T-helper 2 cell treated with Interferon-gamma antibody and Interleukin-4, amounts not matched to agents 5 μg/mL and 100 μg/mL, for 36 hours (primary cell): Measurements from ENCODE around the gene TSSK3.
A peak's percentile ranks its signal among the peaks of the same experiment; 100 is the strongest.

Experiments used
- DNase-seq: peaks from one replicate; pipeline ENCODE4 v3.0.0; 2021; ENCODE audit warnings: low spot score
- H3K27ac Mint-ChIP-seq: one replicate; pipeline ENCODE4 v1.8.0; 2021; ENCODE audit warnings: mild to moderate bottlenecking, mixed read lengths
- H3K27me3 Mint-ChIP-seq: one replicate; pipeline ENCODE4 v1.8.0; 2021; ENCODE audit warnings: low read depth, mixed read lengths
- H3K36me3 Mint-ChIP-seq: one replicate; pipeline ENCODE4 v1.8.0; 2021; ENCODE audit warnings: low read depth, mixed read lengths
- H3K4me1 Mint-ChIP-seq: one replicate; pipeline ENCODE4 v1.8.0; 2021; ENCODE audit warnings: low read depth, mixed read lengths
- H3K4me3 Mint-ChIP-seq: one replicate; pipeline ENCODE4 v1.8.0; 2022; ENCODE audit warnings: mild to moderate bottlenecking, moderate library complexity, mixed read lengths
- H3K9me3 Mint-ChIP-seq: one replicate; pipeline ENCODE4 v1.8.0; 2021; ENCODE audit warnings: mixed read lengths

TSSK3 gene, protein sequence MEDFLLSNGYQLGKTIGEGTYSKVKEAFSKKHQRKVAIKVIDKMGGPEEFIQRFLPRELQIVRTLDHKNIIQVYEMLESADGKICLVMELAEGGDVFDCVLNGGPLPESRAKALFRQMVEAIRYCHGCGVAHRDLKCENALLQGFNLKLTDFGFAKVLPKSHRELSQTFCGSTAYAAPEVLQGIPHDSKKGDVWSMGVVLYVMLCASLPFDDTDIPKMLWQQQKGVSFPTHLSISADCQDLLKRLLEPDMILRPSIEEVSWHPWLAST

DNA sequence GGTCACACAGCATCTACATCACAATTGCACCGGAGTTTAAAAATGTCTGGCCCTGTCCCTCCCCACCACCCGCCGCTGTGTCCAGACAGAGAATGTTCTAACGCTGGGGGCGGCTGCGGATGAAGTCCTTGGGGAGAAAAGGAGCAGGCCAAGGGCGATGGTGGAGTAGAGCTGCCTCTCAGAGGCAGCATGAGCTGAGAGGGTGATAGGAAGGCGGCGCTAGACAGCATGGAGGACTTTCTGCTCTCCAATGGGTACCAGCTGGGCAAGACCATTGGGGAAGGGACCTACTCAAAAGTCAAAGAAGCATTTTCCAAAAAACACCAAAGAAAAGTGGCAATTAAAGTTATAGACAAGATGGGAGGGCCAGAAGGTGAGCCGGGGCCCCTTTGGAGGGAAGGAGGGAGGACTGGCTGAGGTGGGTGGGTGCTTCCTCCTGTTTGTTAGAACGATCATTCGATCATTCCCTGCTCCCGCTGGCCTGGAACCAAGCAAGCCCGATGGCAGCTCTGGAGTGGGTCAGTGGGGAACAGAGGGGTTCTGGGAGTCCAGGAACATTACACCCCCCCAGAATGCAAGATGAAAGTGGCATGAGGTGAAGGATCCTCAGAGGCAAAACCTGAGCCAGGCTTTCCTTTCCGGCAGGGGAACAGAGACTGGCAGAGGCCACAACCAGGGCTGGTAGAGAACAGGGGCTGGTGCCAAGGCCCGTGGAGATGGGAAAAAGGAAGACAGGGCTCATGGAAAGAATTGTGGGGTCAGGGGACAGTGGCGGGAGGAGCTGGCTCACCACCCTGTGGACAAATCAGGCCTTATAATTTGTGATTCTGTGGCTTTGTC, at the start of gene TSSK3, which contains the start of gene FAM229A:
TSS of gene TSSK3 (plus strand) at position 66 of the 840 bp plus-strand sequence. CDS start at position 229, 163 bp downstream.
TSS of gene FAM229A (minus strand) at position 12 of the 840 bp plus-strand sequence. CDS start 394 bp downstream, outside the sequence.
- H3K4me3 Mint-ChIP-seq, result peak within 1 kb of the TSS; percentile 1
- H3K36me3 Mint-ChIP-seq, result peaks cover 23% of the 10 kb centered on the region
- no peak for DNase-seq
- H3K9me3 Mint-ChIP-seq, result no peaks in the 10 kb centered on the region
- peaks cover 16% of the 10 kb centered on the region for H3K4me1 Mint-ChIP-seq
- H3K27ac Mint-ChIP-seq, result no peak within 1 kb of the TSS
- H3K27me3 Mint-ChIP-seq, result peaks cover 9% of the 10 kb centered on the region

DNA sequence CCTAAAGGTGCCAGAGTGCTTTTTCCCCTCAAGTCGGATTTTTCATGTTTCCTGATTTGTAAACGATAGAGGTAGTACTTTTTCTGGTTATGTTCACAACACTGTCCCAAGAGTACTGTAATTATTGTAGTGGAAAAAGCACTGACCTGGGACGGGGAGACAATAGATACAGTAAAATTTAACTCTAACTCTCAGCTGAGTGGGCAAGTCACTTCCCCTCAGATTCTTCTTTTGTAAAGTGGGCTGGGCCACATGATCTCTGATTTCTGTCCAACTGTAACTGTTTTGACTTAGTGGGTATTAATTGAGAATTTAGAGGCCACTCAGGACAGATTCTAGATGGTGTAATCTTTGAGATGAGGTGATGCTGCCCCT, 45.4 kb upstream of the TSSK3 start:
- Mint-ChIP-seq H3K4me1 (peaks cover 22% of the 10 kb centered on the region), H3K4me3 (no peak overlapping the region), H3K9me3 (no peaks in the 10 kb centered on the region), H3K27ac (no peak overlapping the region), H3K27me3 (no peaks in the 10 kb centered on the region), H3K36me3 (peaks cover 36% of the 10 kb centered on the region)
- DNase-seq, result no peak

DNA sequence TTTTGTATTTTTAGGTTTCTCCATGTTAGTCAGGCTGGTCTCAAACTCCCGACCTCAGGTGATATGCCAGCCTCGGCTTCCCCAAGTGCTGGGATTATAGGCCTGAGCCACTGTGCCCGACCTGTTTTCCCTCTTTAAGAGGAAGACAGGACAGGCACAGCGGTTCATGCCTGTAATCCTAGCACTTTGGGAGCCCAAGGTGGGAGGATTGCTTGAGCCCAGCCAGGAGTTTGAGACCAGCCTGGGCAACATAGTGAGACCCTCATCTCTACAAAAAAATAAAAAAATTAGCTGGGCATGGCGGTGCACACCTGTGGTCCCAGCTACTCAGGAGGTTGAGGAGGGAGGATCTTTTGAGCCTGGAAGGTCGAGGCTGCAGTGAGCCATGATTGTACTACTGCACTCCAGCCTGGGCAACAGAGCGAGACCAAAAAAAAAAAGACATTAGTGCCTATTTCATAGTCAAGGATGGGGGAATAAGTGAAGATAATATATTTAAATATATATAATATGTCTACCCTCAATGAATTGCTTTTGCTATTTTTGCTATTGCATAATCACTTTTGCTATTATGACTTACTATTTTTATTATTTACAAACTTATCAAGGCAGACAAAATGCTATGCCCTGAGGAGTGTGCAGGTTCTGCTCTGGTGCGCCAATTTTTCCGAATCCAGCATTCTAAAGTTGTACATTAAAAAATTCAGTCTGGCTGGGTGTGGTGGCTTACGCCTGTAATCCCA, 44.0 kb upstream of the TSSK3 start:
- Mint-ChIP-seq H3K9me3 (no peaks in the 10 kb centered on the region), H3K4me1 (peaks cover 31% of the 10 kb centered on the region), H3K27me3 (no peaks in the 10 kb centered on the region), H3K36me3 (peaks cover 37% of the 10 kb centered on the region), H3K4me3 (no peak overlapping the region), H3K27ac (no peak overlapping the region)
- no peak for DNase-seq

DNA sequence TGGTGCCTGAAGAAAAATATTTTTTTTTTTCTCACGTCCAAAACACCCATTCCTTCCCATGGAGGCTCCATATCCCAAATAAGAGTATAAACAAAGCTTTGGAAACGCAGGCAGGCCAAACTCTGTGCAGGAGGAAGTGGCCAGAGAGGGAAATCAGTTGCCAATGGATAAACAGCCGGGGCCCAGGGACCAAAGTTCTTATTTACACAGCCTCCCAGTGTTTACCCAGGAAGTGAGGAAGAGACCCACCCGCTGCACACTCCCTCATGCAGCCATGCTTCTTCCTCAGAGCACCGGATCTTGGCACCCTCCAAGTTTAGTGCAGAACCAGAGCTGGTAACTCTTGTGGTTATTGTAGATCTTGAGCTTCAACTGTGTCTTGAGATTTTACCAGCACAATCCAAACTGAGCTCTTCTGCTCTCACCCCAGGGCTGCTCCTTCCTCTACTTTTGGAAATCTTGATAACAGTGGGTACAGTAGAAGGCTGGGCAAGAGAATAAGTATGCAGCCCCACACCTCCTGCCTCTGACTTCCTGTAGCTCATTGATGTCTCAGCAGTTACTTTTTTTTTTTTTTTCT, 40.5 kb upstream of the TSSK3 start:
- Mint-ChIP-seq H3K36me3 (peaks cover 43% of the 10 kb centered on the region), H3K27me3 (no peaks in the 10 kb centered on the region), H3K4me1 (peaks cover 35% of the 10 kb centered on the region), H3K27ac (peak overlapping the region; percentile 91), H3K4me3 (peak overlapping the region; percentile 75), H3K9me3 (no peaks in the 10 kb centered on the region)
- no peak for DNase-seq

DNA sequence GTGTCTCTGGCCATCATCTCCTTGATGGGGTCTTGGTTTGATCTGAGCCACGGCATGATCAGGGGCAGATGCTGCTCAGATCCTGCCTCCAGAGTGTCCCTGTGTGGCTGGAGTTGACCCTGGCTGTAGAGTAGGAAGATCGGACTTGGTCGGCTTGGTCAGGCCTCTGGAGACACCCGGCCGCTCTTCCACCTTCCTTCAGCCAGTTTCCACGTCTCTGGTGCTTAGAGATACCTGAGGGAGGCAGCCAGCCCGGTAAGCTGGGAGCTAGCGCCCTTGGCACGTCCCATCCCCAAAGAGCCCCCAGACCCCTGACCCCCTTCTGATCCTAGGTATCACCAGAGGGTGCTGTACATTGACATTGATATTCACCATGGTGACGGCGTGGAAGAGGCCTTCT, 35.1 kb upstream of the TSSK3 start:
- H3K27ac Mint-ChIP-seq, result no peak overlapping the region
- no peak for DNase-seq
- no peak overlapping the region for H3K4me3 Mint-ChIP-seq
- H3K36me3 Mint-ChIP-seq, result peaks cover 59% of the 10 kb centered on the region
- H3K9me3 Mint-ChIP-seq, result no peaks in the 10 kb centered on the region
- no peaks in the 10 kb centered on the region for H3K27me3 Mint-ChIP-seq
- H3K4me1 Mint-ChIP-seq, result peaks cover 22% of the 10 kb centered on the region

DNA sequence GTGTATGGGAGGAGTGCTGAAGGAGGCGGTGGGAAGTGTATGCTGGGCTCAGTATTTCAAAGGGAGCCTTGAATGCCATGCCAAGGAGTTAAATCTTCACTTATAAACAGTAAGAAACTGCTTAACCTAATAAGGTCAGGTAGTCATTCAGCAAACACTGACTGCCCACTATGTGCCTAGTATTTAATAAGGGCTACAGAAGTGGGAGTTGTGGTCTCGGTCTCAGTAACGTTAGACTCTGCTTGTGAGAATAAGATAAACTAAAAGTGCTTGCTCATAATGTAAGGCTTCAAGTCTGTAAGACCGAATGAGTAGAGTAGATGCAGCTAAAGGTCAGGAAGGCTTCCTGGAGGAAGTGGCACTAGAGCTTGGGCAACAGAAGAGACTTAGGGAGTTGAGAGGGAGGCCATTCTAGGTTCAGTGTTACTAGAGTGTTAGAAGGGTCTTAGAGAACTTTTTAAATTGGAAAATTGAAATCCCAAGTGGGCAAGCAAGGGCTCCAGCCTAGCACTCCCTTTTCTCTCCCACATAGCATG, 32.3 kb upstream of the TSSK3 start:
- Mint-ChIP-seq H3K36me3 (peaks cover 68% of the 10 kb centered on the region), H3K4me3 (no peak overlapping the region), H3K4me1 (peaks cover 19% of the 10 kb centered on the region), H3K27me3 (no peaks in the 10 kb centered on the region), H3K9me3 (no peaks in the 10 kb centered on the region), H3K27ac (no peak overlapping the region)
- DNase-seq, result no peak

DNA sequence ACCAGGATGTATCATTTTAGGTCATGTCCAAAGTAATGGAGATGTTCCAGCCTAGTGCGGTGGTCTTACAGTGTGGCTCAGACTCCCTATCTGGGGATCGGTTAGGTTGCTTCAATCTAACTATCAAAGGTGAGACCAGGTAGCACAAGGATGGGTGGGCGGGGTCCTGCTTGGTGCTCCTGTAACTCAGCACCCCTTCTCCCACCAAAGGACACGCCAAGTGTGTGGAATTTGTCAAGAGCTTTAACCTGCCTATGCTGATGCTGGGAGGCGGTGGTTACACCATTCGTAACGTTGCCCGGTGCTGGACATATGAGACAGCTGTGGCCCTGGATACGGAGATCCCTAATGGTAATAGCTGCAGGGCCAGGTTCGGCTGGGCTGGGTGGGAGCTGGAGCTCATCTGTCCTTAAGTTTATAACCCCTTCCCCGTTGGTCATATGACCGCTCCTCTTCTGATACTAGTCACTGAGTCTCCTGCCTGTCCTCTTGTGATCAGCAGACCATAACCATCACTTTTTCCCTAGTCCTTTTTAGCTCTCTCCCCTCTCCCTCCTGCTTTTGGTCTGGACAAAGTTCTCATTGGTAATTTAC, 31.7 kb upstream of the TSSK3 start:
- Mint-ChIP-seq H3K4me1 (peaks cover 14% of the 10 kb centered on the region), H3K27me3 (no peaks in the 10 kb centered on the region), H3K36me3 (peaks cover 61% of the 10 kb centered on the region), H3K4me3 (no peak overlapping the region), H3K9me3 (no peaks in the 10 kb centered on the region), H3K27ac (no peak overlapping the region)
- no peak for DNase-seq

DNA sequence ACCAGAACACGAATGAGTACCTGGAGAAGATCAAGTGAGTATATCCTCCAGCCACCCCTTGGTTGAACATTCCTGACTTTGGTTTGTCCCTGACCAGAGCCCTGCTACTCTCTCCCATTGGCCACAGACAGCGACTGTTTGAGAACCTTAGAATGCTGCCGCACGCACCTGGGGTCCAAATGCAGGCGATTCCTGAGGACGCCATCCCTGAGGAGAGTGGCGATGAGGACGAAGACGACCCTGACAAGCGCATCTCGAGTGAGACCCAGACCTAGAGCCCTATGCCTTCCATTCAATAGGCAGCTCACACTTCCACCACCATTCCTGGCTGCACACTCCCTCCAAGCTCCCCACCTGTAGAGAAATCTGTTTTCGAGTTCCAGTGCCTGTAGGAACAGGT, 30.8 kb upstream of the TSSK3 start:
- H3K36me3 Mint-ChIP-seq, result peaks cover 59% of the 10 kb centered on the region
- H3K27ac Mint-ChIP-seq, result no peak overlapping the region
- H3K27me3 Mint-ChIP-seq, result no peaks in the 10 kb centered on the region
- no peak overlapping the region for H3K4me3 Mint-ChIP-seq
- H3K4me1 Mint-ChIP-seq, result peaks cover 14% of the 10 kb centered on the region
- H3K9me3 Mint-ChIP-seq, result no peaks in the 10 kb centered on the region
- no peak for DNase-seq

DNA sequence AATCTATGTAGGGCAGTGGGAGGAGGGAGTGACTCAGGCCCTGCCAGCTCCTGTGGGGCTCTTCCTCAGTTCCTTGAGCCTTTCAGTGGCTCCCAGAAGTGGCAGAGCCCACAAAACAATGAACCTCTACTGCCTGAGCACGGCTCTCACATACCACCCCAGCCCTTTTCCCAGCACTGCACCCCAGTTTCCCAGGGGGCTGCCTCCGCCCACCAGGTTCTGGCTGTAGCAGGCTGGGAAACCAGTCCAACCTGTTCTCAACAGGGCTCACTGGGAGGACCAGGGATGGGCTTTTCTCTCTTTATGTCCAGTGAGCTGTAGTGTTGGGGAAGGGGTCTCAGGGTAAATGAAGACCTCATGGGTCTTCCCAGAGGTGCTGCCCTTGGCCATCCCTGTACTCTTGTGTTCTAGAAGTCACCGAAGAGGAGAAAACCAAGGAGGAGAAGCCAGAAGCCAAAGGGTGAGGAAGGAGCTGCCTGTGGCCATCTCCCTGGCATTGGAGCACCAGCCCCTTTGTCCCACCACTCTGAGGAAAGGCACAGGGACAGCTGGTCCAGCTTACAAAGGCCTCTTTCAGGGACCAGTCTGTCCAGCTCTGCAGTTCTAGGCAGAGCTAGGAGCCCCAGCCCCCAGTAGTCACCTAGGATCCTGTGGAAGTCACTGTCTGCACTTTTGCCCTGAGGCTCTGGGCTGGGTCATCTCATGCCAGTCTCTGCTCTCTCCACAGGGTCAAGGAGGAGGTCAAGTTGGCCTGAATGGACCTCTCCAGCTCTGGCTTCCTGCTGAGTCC, 29.9 kb upstream of the TSSK3 start:
- H3K27ac Mint-ChIP-seq, result no peak overlapping the region
- peaks cover 52% of the 10 kb centered on the region for H3K36me3 Mint-ChIP-seq
- no peaks in the 10 kb centered on the region for H3K27me3 Mint-ChIP-seq
- H3K4me3 Mint-ChIP-seq, result no peak overlapping the region
- DNase-seq, result no peak
- no peaks in the 10 kb centered on the region for H3K9me3 Mint-ChIP-seq
- peaks cover 22% of the 10 kb centered on the region for H3K4me1 Mint-ChIP-seq

DNA sequence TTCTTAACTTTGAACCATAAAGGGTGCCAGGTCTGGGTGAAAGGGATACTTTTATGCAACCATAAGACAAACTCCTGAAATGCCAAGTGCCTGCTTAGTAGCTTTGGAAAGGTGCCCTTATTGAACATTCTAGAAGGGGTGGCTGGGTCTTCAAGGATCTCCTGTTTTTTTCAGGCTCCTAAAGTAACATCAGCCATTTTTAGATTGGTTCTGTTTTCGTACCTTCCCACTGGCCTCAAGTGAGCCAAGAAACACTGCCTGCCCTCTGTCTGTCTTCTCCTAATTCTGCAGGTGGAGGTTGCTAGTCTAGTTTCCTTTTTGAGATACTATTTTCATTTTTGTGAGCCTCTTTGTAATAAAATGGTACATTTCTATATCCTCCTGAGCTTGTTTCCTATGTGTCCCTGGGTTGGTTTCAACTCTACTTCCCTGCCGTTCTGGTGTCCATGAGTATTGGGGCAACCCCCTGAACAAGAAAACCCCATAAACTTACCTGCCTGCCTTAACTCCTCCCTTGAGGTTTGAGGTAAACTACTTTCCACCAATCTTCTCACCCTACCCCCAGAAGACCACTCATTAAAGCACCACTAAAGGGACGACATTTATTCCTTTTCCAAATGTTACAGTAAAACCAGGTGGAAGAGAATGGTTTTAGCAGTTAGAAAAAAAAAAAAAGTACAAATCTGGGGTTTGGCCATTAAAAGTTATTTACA, 28.9 kb upstream of the TSSK3 start:
- Mint-ChIP-seq H3K4me1 (peaks cover 29% of the 10 kb centered on the region), H3K4me3 (no peak overlapping the region), H3K27me3 (no peaks in the 10 kb centered on the region), H3K36me3 (peaks cover 45% of the 10 kb centered on the region), H3K9me3 (no peaks in the 10 kb centered on the region), H3K27ac (peak overlapping the region; percentile 2)
- no peak for DNase-seq

DNA sequence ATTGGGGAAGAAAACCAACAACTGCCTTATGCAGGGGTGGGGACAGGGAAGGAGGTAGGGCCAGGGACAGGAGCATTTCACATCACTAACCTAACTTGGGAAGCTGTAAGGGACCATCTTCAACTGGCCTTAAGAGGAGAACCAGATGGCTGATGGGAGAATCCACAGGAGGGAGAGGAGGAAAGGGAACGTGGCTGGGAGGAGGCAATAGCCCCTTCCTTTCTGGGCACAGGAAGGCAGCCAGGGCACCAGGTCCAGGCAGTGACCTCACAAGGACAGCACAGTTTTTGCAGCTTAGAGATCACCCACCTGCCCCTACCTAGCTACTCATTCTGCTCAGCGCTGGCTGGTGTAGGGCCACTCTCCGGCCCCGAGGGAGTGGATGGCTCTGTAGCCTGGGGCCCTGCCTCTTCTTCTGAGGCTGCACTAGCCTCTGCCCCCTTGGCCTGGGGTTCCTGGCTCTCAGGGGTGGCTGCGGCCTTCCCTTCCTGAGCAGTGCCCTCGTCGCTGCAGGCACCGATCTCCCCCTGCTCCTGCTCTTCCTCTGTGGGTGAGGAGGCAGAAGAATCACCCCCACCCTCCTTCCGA, 28.0 kb upstream of the TSSK3 start:
- peaks cover 33% of the 10 kb centered on the region for H3K4me1 Mint-ChIP-seq
- H3K36me3 Mint-ChIP-seq, result peaks cover 36% of the 10 kb centered on the region
- H3K4me3 Mint-ChIP-seq, result peak overlapping the region; percentile 87
- no peaks in the 10 kb centered on the region for H3K27me3 Mint-ChIP-seq
- no peak overlapping the region for H3K27ac Mint-ChIP-seq
- H3K9me3 Mint-ChIP-seq, result no peaks in the 10 kb centered on the region
- no peak for DNase-seq
